ENCODE measurements around the gene ARHGEF33.
A peak's percentile ranks its signal among the peaks of the same experiment; 100 is the strongest.

The ARHGEF33 gene

DNA sequence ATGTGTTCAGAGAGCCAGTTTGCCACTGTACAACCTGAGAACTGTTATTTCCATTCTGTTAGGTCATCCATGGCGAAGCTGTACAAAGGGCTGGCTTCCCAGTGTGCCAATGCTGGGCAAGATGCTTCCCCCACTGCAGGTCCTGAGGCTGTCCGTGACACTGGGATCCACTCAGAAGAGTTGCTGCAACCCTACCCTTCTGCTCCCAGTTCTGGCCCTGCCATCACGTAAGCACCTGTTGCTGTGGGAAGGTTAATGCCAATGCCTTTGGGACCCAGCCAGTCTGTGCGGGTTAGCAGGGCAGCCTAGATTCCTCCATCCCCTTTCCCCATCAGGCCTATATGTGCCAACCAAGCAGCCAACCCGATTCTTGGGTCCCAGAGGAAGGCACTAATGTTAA, 68.3 kb downstream of the ARHGEF33 start:
- TF ChIP-seq SCRT1 (tag by site-specific recombination; IDR thresholded peaks at IDR 0.05; ENCODE audit: borderline replicate concordance) (peak; percentile 48; the same call in 1 of the 2 replicates), ZBTB48 (tag by site-specific recombination; IDR thresholded peaks at IDR 0.05) (no peak), ZNF133 (tag by site-specific recombination; IDR thresholded peaks at IDR 0.05) (no peak), SCRT2 (tag by site-specific recombination; IDR thresholded peaks at IDR 0.05) (peak; percentile 89), ZNF677 (tag by site-specific recombination; IDR thresholded peaks at IDR 0.05) (no peak), ZNF624 (tag by site-specific recombination; IDR thresholded peaks at IDR 0.05) (no peak)
- H3K36me3 ChIP-seq (ENCODE audit: control insufficient read depth in 2 of 2, insufficient read depth in 1 of 2, low read length in 2 of 2) = no peaks in the 10 kb centered on the region
- POLR2A ChIA-PET = no interaction called here
- H3K4me3 ChIP-seq (ENCODE audit: low read depth, low read length) = no peak overlapping the region
- no peaks in the 10 kb centered on the region for H3K4me1 ChIP-seq (ENCODE audit: control insufficient read depth, insufficient read depth, low read length)
- no peaks in the 10 kb centered on the region for H3K9me3 ChIP-seq (ENCODE audit: control insufficient read depth, insufficient read depth, low read depth, low read length)
- CTCF ChIA-PET = interaction anchor here (1.6 kb wide), 1 partner anchor 11 kb away, joined by 9 read pairs; no protein-coding TSS in a partner anchor
- H3K27ac ChIP-seq (ENCODE audit: extremely low read depth, low read depth, low read length) = no peak overlapping the region

DNA sequence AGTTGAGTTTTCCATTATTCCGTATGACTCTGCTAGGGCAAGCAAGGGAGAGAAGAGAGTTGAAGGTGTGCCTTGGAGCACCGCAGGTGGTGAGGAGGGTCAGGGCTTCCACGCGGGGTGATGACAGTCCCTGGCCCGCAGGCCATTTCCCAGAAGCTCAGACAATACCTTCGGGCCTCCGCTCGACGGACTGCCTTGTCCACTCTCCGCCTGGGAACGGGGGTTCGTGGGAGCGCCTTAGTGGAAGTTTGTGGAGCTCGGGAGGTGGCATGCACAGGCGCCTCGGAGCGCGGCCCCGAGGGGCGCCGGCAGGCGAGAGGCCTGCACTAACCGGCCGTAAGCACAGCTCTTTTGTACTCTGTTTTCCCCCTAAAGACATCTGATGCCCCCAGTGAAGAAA, 69.8 kb downstream of the ARHGEF33 start:
- H3K9me3 ChIP-seq (ENCODE audit: control insufficient read depth, insufficient read depth, low read depth, low read length) = no peaks in the 10 kb centered on the region

DNA sequence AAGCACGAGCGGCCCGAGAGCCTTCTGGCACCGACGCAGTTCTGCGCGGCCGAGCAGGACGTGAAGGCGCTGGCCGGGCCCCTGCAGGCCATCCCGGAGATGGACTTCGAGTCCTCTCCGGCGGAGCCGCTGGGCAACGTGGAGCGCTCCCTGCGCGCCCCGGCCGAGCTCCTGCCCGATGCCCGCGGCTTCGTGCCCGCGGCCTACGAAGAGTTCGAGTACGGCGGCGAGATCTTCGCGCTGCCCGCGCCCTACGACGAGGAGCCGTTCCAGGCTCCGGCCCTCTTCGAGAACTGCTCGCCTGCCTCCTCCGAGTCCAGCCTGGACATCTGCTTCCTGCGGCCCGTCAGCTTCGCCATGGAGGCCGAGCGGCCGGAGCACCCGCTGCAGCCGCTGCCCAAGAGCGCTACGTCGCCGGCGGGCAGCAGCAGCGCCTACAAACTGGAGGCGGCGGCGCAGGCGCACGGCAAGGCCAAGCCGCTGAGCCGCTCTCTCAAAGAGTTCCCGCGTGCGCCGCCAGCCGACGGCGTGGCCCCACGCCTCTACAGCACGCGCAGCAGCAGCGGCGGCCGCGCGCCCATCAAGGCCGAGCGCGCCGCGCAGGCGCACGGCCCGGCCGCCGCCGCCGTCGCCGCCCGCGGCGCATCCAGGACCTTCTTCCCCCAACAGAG, 70.4 kb downstream of the ARHGEF33 start:
- ChIA-PET POLR2A (no interaction called here), CTCF (interaction anchor here (1.3 kb wide), 2 partner anchors 11 to 13 kb away, joined by 3 to 11 read pairs; no protein-coding TSS in a partner anchor)
- no peak for TF ChIP-seq ZNF274 (IDR thresholded peaks at IDR 0.05; ENCODE audit: low read length)
- TF ChIP-seq ZNF274 (tag by site-specific recombination; IDR thresholded peaks at IDR 0.05; ENCODE audit: borderline replicate concordance) = no peak
- no peak for TF ChIP-seq ZNF155 (tag by site-specific recombination; IDR thresholded peaks at IDR 0.05)
- TF ChIP-seq ZBTB7A (tag by site-specific recombination; IDR thresholded peaks at IDR 0.05; ENCODE audit: low read depth) = no peak
- TF ChIP-seq, protein P1, sequence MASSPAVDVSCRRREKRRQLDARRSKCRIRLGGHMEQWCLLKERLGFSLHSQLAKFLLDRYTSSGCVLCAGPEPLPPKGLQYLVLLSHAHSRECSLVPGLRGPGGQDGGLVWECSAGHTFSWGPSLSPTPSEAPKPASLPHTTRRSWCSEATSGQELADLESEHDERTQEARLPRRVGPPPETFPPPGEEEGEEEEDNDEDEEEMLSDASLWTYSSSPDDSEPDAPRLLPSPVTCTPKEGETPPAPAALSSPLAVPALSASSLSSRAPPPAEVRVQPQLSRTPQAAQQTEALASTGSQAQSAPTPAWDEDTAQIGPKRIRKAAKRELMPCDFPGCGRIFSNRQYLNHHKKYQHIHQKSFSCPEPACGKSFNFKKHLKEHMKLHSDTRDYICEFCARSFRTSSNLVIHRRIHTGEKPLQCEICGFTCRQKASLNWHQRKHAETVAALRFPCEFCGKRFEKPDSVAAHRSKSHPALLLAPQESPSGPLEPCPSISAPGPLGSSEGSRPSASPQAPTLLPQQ (tag by site-specific recombination; IDR thresholded peaks at IDR 0.05) = no peak
- TF ChIP-seq KLF1 (tag by site-specific recombination; IDR thresholded peaks at IDR 0.05) = no peak
- TF ChIP-seq GLI2 (tag by site-specific recombination; IDR thresholded peaks at IDR 0.05; ENCODE audit: borderline replicate concordance, low read depth) = no peak
- TF ChIP-seq ZNF792 (tag by site-specific recombination; IDR thresholded peaks at IDR 0.05) = no peak
- TF ChIP-seq, protein P2, sequence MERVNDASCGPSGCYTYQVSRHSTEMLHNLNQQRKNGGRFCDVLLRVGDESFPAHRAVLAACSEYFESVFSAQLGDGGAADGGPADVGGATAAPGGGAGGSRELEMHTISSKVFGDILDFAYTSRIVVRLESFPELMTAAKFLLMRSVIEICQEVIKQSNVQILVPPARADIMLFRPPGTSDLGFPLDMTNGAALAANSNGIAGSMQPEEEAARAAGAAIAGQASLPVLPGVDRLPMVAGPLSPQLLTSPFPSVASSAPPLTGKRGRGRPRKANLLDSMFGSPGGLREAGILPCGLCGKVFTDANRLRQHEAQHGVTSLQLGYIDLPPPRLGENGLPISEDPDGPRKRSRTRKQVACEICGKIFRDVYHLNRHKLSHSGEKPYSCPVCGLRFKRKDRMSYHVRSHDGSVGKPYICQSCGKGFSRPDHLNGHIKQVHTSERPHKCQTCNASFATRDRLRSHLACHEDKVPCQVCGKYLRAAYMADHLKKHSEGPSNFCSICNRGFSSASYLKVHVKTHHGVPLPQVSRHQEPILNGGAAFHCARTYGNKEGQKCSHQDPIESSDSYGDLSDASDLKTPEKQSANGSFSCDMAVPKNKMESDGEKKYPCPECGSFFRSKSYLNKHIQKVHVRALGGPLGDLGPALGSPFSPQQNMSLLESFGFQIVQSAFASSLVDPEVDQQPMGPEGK (tag by site-specific recombination; IDR thresholded peaks at IDR 0.05) = no peak
- TF ChIP-seq GLIS2 (tag by site-specific recombination; IDR thresholded peaks at IDR 0.05) = no peak
- TF ChIP-seq ZNF138 (tag by site-specific recombination; IDR thresholded peaks at IDR 0.05; ENCODE audit: borderline replicate concordance) = no peak
- no peak for TF ChIP-seq ZNF76 (tag by site-specific recombination; IDR thresholded peaks at IDR 0.05; ENCODE audit: borderline replicate concordance, low read depth)
- no peak for TF ChIP-seq ZNF10 (tag by site-specific recombination; IDR thresholded peaks at IDR 0.05)
- TF ChIP-seq ZNF670 (tag by site-specific recombination; IDR thresholded peaks at IDR 0.05; ENCODE audit: low read depth) = no peak
- TF ChIP-seq OVOL3 (tag by site-specific recombination; IDR thresholded peaks at IDR 0.05) = no peak
- TF ChIP-seq, protein P3, sequence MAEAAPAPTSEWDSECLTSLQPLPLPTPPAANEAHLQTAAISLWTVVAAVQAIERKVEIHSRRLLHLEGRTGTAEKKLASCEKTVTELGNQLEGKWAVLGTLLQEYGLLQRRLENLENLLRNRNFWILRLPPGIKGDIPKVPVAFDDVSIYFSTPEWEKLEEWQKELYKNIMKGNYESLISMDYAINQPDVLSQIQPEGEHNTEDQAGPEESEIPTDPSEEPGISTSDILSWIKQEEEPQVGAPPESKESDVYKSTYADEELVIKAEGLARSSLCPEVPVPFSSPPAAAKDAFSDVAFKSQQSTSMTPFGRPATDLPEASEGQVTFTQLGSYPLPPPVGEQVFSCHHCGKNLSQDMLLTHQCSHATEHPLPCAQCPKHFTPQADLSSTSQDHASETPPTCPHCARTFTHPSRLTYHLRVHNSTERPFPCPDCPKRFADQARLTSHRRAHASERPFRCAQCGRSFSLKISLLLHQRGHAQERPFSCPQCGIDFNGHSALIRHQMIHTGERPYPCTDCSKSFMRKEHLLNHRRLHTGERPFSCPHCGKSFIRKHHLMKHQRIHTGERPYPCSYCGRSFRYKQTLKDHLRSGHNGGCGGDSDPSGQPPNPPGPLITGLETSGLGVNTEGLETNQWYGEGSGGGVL (tag by site-specific recombination; IDR thresholded peaks at IDR 0.05) = no peak
- no peak for TF ChIP-seq BCL11A (tag by site-specific recombination; IDR thresholded peaks at IDR 0.05; ENCODE audit: low read depth)
- TF ChIP-seq, protein P4, sequence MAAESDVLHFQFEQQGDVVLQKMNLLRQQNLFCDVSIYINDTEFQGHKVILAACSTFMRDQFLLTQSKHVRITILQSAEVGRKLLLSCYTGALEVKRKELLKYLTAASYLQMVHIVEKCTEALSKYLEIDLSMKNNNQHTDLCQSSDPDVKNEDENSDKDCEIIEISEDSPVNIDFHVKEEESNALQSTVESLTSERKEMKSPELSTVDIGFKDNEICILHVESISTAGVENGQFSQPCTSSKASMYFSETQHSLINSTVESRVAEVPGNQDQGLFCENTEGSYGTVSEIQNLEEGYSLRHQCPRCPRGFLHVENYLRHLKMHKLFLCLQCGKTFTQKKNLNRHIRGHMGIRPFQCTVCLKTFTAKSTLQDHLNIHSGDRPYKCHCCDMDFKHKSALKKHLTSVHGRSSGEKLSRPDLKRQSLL (tag by site-specific recombination; IDR thresholded peaks at IDR 0.05) = no peak
- TF ChIP-seq HOXC10 (CRISPR knock-in tag; IDR thresholded peaks at IDR 0.05) = no peak

More for the DNA sequence above, 69.8 kb downstream of the ARHGEF33 start:
- POLR2A ChIA-PET = no interaction called here
- CTCF ChIA-PET = interaction anchor here (1.3 kb wide), 1 partner anchor 12 kb away, joined by 11 read pairs; no protein-coding TSS in a partner anchor
- Histone ChIP-seq H3K36me3 (ENCODE audit: control insufficient read depth in 2 of 2, insufficient read depth in 1 of 2, low read length in 2 of 2) (no peaks in the 10 kb centered on the region), H3K4me1 (ENCODE audit: control insufficient read depth, insufficient read depth, low read length) (no peaks in the 10 kb centered on the region), H3K27ac (ENCODE audit: extremely low read depth, low read depth, low read length) (no peak overlapping the region), H3K4me3 (ENCODE audit: low read depth, low read length) (no peak overlapping the region)
- TF ChIP-seq ZFP3 (tag by site-specific recombination; IDR thresholded peaks at IDR 0.05; ENCODE audit: low read depth) (no peak), ZNF169 (tag by site-specific recombination; IDR thresholded peaks at IDR 0.05) (no peak), ZNF677 (tag by site-specific recombination; IDR thresholded peaks at IDR 0.05) (no peak)

More for the DNA sequence above, 70.4 kb downstream of the ARHGEF33 start:
- no peaks in the 10 kb centered on the region for H3K4me1 ChIP-seq (ENCODE audit: control insufficient read depth, insufficient read depth, low read length)
- no peak overlapping the region for H3K27ac ChIP-seq (ENCODE audit: extremely low read depth, low read depth, low read length)
- H3K4me3 ChIP-seq (ENCODE audit: low read depth, low read length) = no peak overlapping the region
- no peaks in the 10 kb centered on the region for H3K36me3 ChIP-seq (ENCODE audit: control insufficient read depth in 2 of 2, insufficient read depth in 1 of 2, low read length in 2 of 2)
- no peaks in the 10 kb centered on the region for H3K9me3 ChIP-seq (ENCODE audit: control insufficient read depth, insufficient read depth, low read depth, low read length)
